ENCODE results near the gene DTNB. TPM values are rescaled to one million over a fixed set of nuclear protein-coding genes. Genes with fewer than 3 reads are reported as not detected.

The DTNB gene
- total and polyA plus RNA-seq, 10 of the 15 experiments (the other 5 are each of a cell fraction or from before 2014, with no cell fraction given) = 4.5 to 30.6 (median 11.9) TPM

GRCh38 chr2:25483607-25484266, 189.6 kb downstream of the DTNB start (continued):
- TF ChIP-seq ZNF687 (IDR thresholded peaks at IDR 0.05) (peak; percentile 77), RCOR1 (conservative IDR thresholded peaks at IDR 0.05; ENCODE audit: low read depth, low read length) (no peak), JUNB (IDR thresholded peaks at IDR 0.05) (0 out of 2 replicates have a peak, but pooled peaks have one; percentile 6), ZNF622 (IDR thresholded peaks at IDR 0.05) (0 out of 2 replicates have a peak, but pooled peaks have one; percentile 20), MTA2 (IDR thresholded peaks at IDR 0.05; ENCODE audit: low read depth) (peak; percentile 78), E4F1 (IDR thresholded peaks at IDR 0.05; ENCODE audit: borderline replicate concordance, partially characterized antibody) (no peak), IRF4 (IDR thresholded peaks at IDR 0.05; ENCODE audit: low read depth, low read length) (peak; percentile 36; the same call in 1 of the 2 replicates), ESRRA (IDR thresholded peaks at IDR 0.05; ENCODE audit: low read length) (no peak), NFYA (IDR thresholded peaks at IDR 0.05; ENCODE audit: borderline replicate concordance, low read depth, low read length) (no peak), POLR2AphosphoS2 (IDR thresholded peaks at IDR 0.05; ENCODE audit: low read depth, low read length) (no peak), RAD51 (IDR thresholded peaks at IDR 0.05) (peak; percentile 89), RFX5 (IDR thresholded peaks at IDR 0.05; ENCODE audit: low read depth, low read length) (no peak), HDAC6 (IDR thresholded peaks at IDR 0.05; ENCODE audit: unreplicated experiment) (no peak), NFIC (IDR thresholded peaks at IDR 0.05; ENCODE audit: low read depth, low read length) (peak; percentile 45; the same call in 1 of the 2 replicates), ZBTB4 (CRISPR knock-in tag; IDR thresholded peaks at IDR 0.05) (no peak), DPF2 (IDR thresholded peaks at IDR 0.05) (peak; percentile 76; the same call in 1 of the 2 replicates), CHD2 (IDR thresholded peaks at IDR 0.05; ENCODE audit: borderline replicate concordance, low read depth, low read length) (no peak)
- TF ChIP-seq, protein P1, sequence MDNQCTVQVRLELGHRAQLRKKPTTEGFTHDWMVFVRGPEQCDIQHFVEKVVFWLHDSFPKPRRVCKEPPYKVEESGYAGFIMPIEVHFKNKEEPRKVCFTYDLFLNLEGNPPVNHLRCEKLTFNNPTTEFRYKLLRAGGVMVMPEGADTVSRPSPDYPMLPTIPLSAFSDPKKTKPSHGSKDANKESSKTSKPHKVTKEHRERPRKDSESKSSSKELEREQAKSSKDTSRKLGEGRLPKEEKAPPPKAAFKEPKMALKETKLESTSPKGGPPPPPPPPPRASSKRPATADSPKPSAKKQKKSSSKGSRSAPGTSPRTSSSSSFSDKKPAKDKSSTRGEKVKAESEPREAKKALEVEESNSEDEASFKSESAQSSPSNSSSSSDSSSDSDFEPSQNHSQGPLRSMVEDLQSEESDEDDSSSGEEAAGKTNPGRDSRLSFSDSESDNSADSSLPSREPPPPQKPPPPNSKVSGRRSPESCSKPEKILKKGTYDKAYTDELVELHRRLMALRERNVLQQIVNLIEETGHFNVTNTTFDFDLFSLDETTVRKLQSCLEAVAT (IDR thresholded peaks at IDR 0.05) = no peak

All from GM12878 (cell line).